ENCODE results near the gene NKX2-8.
"Not testable (repeated sequence)": the region's sequence is repeated elsewhere in the genome, so short reads cannot be mapped to it uniquely, and the experiment has no call there.

NKX2-8 gene

DNA sequence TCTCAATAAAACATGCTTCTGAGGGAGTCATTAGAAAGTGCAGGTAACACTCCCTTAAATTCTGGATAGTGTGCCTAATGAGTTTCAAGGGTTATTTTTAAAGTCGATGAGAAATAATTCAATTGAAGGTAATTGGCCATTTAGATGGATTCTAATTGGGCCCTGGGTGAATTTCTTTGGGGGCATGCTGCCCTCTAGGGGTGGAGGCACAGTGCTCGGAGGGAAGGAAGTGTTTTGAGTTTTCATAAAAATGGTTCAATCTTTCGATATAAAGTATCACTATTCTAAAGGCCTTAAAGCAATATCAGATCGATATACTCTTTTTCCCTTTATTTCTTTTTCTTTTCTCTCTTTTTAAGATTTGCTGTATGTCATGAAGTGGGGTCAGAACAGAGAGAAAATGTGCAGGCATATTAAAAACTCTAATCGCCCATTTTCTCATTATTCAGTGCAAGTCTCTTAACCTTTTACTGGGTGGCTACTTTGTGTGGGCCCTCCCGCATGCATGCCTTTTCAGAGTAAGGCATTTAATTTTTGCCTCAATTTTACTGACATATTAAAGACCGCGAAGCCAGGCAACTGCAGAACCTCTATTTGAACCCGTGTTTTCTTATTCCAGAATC, 25.5 kb downstream of the NKX2-8 start:
- CTCF ChIA-PET, result interaction anchor here (0.9 to 1.9 kb wide), 5 partner anchors 385 to 674 kb away, joined by 4 to 7 read pairs (median 5); no protein-coding TSS in a partner anchor
- POLR2A ChIA-PET, result no interaction called here
- DNase-seq (ENCODE audit: extremely low spot score), result peak; percentile 42

DNA sequence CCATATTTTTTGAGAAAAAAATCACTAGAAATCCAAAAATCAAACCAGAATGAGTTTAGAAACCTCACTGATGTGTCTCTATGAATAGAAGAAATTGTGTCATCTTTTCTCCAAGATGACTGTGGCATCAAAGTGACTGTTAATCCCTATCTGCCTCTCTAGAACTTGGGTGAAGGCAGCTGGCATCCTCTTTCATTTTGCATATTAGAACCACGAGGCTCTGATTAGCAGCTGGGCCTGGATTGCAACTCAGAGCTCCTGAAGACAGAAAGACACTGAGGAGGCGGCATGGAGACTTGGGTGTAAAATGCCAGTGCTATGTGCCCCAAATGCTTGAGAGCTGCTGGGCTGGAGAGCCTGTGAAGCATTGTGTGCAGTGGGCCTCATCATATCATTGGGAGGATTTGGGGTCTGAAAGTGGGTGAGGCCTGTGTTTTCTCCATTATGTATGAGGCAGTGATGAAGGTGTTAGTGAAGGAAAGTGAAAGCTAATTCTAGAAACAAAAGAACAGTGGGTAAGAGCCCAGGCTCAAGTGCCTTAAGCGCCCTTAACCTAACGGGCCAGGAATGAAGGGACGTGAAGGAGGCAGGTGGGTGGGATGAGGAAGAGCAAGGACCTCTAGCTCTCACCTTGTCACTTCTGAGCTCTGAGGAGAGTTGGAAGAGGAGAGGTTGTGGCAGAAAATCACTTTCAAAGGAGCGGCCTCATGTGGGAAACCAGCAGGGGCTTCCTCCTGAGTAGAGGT, 26.2 kb downstream of the NKX2-8 start:
- no peak for DNase-seq (ENCODE audit: extremely low spot score)
- ChIA-PET CTCF (interaction anchor here (0.9 to 4.6 kb wide), 12 partner anchors 10 to 673 kb away, joined by 3 to 45 read pairs (median 4); partner anchors contain the start of gene NKX2-1), POLR2A (no interaction called here)
- TF ChIP-seq, protein P1, sequence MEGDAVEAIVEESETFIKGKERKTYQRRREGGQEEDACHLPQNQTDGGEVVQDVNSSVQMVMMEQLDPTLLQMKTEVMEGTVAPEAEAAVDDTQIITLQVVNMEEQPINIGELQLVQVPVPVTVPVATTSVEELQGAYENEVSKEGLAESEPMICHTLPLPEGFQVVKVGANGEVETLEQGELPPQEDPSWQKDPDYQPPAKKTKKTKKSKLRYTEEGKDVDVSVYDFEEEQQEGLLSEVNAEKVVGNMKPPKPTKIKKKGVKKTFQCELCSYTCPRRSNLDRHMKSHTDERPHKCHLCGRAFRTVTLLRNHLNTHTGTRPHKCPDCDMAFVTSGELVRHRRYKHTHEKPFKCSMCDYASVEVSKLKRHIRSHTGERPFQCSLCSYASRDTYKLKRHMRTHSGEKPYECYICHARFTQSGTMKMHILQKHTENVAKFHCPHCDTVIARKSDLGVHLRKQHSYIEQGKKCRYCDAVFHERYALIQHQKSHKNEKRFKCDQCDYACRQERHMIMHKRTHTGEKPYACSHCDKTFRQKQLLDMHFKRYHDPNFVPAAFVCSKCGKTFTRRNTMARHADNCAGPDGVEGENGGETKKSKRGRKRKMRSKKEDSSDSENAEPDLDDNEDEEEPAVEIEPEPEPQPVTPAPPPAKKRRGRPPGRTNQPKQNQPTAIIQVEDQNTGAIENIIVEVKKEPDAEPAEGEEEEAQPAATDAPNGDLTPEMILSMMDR (IDR thresholded peaks at IDR 0.05; ENCODE audit: control extremely low read depth, extremely low read depth, low read depth, missing control alignments), result no peak

More for the DNA sequence above, 25.5 kb downstream of the NKX2-8 start:
- TF ChIP-seq, protein P1 (IDR thresholded peaks at IDR 0.05; ENCODE audit: control extremely low read depth, extremely low read depth, low read depth, missing control alignments), result peak; percentile 68

DNA sequence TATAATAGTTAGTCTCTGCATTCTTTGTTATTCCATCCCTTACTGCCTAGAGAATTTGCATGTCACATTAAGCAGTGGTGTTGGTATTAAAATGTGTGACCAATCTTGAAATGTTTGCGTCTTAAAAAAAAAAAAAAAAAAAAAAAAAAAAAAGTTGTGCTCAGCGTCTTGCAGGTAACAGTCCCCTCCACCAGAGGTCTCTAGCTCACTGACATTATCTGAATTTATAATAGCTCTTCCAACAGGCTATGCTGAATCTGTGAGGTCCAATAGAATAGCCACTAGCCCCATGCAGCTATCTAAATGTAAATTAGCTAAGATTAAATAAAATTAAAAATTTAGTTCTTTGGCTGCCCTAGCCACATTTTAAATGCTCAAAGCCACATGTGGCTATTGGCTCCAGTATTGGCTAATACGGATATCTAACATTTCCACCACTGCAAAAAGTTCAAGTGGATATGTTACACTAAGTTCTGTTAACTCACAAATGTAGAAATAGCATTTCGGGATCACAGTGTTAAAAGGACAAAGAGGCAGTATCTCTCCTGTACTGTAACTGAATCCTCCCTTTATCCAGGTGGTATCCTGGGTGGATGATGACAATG, 28.7 kb downstream of the NKX2-8 start:
- peak; percentile 33 for DNase-seq (ENCODE audit: extremely low spot score)
- ChIA-PET POLR2A (interaction anchor here (0.6 kb wide), 1 partner anchor 388 kb away, joined by 4 read pairs; no protein-coding TSS in a partner anchor), CTCF (interaction anchor here (0.7 to 4.6 kb wide), 29 partner anchors 8 to 597 kb away, joined by 3 to 45 read pairs (median 4); no protein-coding TSS in a partner anchor)
- TF ChIP-seq, protein P1 (IDR thresholded peaks at IDR 0.05; ENCODE audit: control extremely low read depth, extremely low read depth, low read depth, missing control alignments), result peak; percentile 58

DNA sequence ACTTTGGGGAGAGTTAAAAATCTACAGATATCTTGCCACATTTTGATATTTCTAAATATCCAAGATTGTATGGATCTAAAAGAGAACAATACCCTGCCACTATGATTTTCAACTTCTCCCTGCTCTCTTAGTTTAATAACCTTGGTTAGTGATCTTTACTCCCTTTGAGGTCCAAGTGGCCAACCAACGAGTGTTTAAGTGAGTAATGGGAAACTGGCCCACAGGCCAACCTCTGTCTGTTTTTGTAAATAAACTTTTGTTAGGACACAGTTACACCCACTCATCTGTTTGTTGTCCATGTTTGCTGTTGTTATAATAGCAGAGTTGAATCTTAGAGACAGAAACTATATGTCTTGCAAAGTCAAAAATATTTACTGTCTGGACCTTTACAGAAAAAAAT, 31.5 kb downstream of the NKX2-8 start:
- ChIA-PET CTCF (no interaction called here), POLR2A (no interaction called here)
- TF ChIP-seq, protein P1 (IDR thresholded peaks at IDR 0.05; ENCODE audit: control extremely low read depth, extremely low read depth, low read depth, missing control alignments), result no peak
- no peak for DNase-seq (ENCODE audit: extremely low spot score)

DNA sequence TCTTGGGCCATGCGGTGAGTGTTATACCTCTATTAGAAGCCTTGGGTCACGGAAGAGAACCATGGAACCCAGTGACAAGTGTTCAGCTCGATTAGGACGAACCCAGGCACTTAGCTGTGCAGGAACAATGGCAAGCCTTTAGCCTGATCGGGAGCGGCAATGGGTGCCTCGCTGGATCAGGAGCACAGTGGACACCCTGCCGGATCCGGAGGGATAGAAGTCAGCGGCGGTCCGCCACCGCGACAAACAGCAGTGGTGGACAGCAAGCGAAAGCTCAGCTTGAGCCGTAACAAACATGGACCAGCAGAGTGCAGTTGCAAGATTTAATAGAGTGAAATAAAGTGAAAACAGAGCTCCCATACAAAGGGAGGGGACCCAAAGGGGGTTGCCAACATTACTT, 38.1 kb downstream of the NKX2-8 start:
- CTCF ChIA-PET, result interaction anchor here (1.6 kb wide), 1 partner anchor 9 kb away, joined by 6 read pairs; no protein-coding TSS in a partner anchor
- DNase-seq (ENCODE audit: extremely low spot score); POLR2A ChIA-PET: not testable (repeated sequence)

DNA sequence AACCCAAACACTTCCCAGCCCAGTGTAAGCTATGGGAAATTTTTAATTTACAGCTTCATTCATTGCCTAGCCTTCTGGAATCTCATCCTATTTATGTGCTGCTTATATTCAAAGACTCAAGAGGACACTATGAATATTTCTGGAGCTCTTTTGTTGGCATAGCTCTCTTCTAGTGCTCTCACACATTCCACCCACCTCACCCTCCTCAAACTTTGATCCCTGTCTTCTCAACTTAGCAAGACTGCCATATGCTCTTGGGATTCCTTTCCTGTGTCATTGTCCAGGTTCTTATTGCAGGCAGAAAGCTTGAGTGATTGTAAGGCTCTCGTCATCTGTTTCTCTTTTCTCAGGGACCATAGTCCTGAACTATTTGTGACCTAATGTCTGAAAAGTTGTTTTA, 44.4 kb downstream of the NKX2-8 start:
- TF ChIP-seq, protein P1 (IDR thresholded peaks at IDR 0.05; ENCODE audit: control extremely low read depth, extremely low read depth, low read depth, missing control alignments), result no peak
- no peak for DNase-seq (ENCODE audit: extremely low spot score)
- ChIA-PET CTCF (interaction anchor here (1.4 to 3.0 kb wide), 4 partner anchors 10 to 468 kb away, joined by 3 to 19 read pairs (median 6); no protein-coding TSS in a partner anchor), POLR2A (no interaction called here)

All from GM10248 (cell line).